ENCODE data around the gene ATAD3A.

ATAD3A gene

DNA sequence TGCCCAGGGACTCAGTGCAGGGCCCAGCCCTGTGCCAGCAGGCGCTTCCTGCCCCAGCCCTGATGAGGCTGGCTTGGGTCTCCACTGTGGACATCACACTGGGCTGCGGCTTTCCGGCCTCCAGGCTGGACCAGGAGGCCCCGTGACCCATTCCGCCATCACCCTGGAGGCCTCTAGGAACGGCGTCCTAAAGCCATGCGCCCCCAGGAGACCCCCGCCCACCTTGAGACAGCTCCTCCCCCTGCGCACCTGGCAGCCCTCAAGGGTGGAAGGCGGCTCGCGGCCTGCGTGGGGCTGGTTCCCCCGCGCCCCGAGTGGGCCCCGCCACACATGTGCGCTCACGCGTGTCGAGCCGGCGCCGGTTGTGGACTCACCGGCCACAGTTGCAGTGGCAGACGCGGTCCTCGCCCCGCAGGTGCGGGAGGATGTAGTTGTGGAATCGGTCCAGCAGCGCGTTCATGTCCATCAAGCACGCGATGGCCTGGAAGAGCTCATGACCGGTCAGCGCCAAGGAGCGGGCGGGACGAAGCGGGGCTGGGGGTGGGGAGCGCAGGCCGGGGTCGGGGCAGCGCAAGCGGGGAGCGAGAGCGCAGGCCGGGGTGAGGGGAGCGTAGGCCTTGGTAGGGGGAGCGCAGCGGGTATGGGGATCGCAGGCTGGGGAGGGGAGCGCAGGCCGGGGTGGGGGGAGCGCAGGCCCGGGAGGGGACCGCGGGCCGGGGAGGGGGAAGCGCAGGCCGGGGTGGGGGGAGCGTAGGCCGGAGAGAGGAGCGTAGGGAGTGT is 27.5 kb downstream of the ATAD3A start:
- no peak for DNase-seq (ENCODE audit: low read depth in 2 of 2)

DNA sequence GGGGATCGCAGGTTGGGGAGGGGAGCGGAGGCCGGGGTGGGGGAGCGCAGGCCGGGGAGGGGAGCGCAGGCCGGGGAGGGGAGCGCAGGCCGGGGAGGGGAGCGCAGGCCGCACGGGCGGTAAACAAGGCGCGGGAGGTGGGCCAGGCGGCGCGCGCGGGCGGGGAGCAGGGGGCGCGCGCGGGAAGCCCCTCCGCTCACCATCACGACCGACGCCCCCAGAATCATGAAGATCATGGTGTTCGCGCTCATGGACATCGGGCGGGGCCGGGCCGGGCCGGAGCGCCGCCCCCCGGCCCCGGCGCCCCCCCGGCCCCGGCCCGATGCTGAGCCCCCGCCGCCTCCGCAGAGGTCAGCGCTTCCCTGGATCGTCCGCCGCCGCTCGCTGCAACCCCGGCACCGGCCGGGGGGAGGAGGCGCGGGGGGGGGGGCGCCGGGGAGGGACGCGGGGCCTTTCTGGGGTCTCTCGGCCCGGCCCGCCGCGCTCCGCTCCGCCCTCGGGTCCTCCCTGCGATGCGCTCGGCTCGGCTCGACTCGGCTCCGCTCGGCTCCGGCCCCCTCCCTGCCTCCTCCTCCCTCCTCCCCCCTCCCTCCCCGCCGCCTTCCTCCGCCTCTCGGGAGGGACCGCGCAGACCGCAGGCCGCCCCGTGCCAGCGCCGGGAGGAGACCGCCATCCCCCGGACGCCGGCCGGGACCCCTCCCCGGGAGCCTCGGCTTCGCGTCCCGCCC is 28.3 kb downstream of the ATAD3A start, which contains the start of gene TMEM240:
Gene TMEM240, minus strand, starts transcription at position 535 of the 728 bp plus-strand sequence. Its CDS starts 278 bp downstream, at position 257.
- DNase-seq (ENCODE audit: low read depth in 2 of 2) = peak; percentile 8 to 10

DNA sequence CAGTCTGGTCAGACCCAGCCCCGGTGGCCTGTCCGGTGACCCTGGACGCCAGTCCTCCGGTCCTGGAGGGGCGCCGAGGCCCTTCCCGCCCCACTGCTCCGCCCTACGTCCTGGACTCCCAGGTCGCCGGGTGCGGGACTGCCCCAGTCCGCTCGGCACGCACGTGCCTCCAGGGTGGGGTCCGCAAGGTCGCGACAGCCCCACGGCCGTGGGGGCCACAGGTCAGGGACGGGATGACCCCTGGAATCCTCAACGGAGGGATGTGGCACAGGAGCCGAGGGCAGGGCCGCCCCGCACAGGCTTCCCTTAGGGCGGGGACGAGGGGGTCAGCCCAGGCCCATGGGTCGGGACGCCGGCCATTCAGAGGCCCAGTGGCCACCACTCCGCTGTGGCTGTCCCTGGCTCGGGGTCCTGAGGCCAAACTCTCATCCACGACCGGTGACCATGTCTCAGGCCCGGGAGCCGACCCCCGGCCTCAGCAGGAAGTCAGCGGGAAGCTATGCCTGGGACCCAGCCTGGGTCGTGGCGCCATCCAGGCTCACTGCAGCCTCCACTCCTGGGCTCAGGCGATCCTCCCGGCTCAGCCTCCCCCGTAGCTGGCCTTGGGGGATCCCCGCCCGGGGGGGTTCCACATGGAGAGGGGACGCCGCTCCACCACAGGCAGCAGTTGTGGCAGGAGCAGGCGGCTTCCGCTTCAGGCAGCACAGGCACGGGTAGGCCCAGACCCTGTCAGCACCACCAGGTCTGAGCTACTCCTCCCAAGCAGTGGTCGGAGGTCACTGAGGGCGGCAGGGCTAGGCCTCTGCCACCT is 29.1 kb downstream of the ATAD3A start:
- DNase-seq (ENCODE audit: low read depth in 2 of 2) = no peak

DNA sequence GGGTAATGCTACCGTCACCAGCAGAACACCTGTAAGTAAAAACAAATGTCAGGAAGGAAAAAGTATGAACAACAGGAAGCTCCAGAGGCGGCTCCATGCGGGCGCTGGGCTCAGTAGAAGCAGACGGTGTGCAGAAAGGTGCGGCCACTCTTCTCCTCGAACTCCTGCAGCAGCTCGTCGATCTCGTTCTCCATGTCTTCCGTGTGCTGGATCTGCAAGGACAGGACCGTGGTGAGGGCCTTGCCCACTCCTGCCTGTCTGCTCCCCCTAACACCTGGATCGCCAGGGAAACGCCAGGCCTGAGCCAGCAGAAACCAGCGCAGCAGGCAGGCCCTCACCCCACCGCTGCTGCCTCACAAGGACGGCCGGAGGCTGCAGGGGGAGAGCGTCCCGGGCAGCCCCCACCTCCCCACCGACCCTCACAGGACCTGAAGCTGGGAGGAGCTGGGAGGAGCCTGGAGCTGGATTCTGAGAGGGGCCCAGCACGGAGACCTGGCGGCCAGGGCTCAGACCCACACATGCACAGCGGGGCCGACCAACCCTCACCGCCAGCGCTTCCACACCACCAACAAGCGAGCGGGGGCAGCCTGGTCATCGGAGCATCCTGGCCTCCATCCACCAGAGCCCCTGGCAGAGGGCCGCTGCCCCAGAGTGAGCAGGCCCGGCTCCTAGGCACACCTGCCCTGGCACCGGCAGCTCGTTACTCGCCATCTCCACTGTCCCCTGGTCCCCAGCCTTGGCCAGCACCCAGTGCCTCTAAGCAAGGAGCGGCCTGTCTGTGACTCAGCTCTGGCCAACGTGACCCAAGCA is 30.2 kb downstream of the ATAD3A start:
- no peak for DNase-seq (ENCODE audit: low read depth in 2 of 2)

DNA sequence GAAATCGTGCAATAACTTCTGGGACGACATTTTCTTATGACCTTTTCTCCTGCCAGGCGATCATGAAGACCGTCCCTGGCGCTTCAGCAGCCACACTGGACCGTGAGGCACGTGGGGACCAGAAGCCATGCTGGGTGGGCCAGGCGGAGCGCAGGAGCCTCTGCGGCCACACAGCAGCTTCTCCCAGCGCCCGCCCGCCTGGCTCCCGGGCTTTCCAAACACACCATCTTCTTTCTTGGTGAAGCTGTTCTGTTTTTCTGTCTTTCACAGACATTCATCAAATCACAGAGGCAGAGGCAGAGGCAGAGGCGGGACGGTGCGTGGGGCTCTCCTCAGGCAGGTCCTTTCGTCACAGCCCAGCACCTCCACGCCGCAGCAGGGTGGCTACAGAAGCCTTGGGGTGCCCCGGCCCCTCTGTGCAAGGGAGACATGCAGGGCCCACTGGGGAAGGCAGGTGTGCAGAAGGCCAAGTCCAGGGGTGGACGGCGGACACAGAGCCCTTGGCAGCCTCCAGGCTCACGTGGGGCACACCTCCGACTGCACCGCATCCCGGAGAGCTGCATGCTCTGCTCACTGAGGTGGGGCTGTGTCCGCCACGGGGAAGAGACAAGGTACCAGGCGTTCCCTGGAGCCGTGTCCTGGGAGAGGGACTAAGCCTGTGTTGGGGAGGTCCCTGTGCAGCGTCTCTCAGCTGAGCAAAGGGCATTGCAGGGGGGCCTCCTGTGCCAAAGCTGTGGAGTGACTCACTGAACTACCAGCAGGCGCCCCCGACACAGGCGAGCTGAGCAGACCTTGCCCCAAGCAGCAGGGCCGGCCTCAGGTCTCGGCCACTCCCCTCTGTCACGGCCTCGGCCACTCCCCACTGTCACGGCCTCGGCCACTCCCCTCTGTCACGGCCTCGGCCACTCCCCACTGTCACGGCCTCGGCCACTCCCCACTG is 31.1 kb downstream of the ATAD3A start:
- no peak for DNase-seq (ENCODE audit: low read depth in 2 of 2)

DNA sequence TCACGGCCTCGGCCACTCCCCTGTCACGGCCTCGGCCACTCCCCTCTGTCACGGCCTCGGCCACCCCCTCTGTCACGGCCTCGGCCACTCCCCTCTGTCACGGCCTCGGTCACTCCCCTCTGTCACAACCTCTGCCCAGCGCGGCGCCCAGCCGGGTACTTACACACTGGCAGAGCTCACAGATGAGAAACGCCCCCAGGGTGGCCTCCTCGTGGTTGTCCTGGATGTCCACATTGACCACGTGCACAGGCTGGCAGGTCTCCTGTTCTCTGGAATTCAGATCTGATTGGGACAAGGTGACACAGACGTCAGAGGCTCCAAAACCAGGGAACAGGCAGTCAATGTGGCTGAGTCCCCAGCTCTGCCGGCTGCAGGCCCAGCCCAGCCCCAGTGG is 31.7 kb downstream of the ATAD3A start:
- no peak for DNase-seq (ENCODE audit: low read depth in 2 of 2)

DNA sequence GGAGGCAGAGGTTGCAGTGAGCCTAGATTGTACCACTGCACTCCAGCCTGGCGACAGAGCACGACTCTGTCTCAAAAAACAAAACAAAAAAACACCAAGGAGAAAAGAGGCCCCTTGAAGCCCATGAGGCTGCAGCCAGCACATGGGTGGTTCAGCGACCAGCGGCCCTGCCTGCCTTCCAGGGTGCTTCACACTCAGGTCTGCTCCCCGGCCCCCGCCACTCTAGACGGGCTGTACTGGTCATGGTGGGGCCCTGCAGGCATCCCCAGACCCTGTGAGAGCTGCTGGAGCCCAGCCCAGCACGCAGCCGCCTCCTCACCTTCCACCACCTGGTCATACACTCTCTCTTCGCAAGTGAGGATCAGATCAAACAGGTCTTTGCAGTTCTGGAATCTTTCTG is 32.6 kb downstream of the ATAD3A start:
- no peak for DNase-seq (ENCODE audit: low read depth in 2 of 2)

DNA sequence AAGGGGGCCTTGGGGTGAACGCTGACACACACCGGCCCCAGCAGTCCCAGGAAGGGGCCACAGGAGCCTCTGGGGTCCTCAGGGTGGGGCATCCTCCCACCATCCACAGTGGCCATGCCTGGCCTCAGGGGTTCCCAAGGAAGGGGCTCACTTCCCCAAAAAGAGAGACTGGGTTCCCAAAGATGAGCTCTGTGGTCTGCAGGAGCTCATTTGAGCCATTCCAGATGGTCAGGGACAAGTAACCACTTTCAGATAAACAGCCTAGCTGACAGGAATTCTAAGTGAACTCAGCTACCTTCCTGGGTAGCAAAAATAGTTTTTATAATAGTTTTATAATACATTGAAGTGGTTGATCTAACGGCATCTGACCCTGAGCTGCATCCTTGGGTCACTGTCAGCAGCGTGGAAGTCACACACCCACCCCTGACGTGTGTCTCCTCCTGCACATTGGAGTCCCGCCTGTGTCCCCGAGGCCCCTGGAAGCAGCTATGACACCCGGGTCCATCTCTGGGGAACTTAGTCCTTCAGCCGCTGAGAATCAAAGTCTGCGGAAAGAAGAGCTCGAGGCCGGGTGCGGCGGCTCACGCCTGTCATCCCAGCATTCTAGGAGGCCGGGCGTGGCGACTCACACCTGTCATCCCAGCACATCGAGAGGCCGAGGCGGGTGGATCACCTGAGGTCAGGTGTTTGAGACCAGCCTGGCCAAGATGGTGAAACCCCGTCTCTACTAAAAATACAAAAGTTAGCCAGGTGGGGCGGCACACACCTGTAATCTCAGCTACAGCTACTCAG is 34.2 kb downstream of the ATAD3A start:
- DNase-seq (ENCODE audit: low read depth in 2 of 2) = no peak

DNA sequence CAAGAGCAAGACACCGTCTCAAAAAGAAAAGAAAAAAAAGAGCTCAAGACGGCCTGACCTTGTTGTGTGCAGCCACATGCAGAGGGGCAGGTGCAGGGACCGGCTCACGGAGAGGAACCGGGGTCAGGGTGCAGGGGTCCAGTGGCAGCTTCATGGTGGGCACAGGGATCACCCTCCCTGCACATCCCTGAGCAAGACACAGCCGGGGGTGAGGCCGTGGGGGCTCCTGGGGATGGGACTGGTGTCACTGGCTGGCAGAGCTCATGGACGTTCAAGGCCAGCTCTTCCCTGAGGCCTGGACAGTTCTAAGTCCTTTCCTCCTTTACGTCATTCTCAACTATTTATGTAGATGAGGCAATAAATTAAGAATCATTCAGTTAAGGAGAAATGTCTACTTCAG is 35.0 kb downstream of the ATAD3A start:
- DNase-seq (ENCODE audit: low read depth in 2 of 2) = no peak

DNA sequence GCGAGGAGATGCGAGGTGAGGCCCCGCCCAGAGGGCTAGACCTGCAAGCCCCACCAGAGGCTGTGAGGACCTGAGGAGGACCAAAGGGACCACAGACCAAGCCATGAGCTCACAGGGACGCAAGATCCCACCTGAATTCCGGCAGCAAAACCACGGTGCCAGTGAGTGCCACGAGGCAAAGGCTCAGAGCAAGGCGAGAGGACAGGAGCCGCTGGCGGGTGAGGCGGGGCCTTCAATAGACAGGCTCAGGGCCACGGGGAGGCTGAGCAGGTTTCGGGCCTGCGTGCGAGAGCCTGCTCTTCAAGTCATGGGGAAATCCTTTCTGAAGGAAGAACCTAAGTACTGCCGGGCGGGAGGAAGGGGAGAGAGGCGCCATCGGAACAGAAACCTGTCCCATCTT is 35.5 kb downstream of the ATAD3A start:
- no peak for DNase-seq (ENCODE audit: low read depth in 2 of 2)

DNA sequence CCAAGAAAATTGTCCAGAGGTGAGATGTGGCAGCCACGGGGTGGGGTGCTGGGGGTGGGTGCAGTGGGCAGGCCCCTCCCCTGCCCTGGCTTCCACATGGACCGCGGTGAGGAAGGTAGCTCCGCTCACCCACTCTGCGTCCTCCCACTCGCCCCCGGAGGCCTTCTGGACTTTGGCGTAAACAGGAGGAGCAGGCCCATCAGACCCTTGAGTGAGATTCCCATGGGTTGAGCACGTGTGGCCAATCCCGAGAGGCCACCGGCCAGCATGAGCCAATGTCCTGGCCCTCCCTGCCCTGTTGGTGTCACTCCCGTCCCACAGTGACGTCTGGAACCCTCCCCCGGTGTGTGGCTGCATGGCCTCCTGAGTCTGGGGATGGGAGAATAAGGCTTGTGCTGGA is 36.6 kb downstream of the ATAD3A start:
- DNase-seq (ENCODE audit: low read depth in 2 of 2) = no peak

DNA sequence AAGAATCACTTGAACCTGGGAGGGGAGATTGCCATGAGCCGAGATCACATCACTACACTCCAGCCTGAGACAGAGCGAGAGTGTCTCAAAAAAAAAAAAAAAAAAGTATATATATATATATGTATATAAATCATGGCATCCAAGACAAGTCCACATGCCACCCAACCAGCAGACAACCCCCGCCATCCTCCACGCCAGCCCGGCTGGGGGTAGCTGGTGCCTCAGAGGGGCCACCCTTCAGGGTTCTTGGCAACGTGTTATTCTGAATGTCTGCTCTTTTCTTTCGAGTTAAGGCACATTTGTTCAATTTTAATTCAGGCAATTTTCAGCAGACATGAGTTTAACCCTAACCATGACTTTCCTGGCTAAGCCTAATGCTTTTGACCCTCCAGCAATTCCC is 38.1 kb downstream of the ATAD3A start:
- no peak for DNase-seq (ENCODE audit: low read depth in 2 of 2)

DNA sequence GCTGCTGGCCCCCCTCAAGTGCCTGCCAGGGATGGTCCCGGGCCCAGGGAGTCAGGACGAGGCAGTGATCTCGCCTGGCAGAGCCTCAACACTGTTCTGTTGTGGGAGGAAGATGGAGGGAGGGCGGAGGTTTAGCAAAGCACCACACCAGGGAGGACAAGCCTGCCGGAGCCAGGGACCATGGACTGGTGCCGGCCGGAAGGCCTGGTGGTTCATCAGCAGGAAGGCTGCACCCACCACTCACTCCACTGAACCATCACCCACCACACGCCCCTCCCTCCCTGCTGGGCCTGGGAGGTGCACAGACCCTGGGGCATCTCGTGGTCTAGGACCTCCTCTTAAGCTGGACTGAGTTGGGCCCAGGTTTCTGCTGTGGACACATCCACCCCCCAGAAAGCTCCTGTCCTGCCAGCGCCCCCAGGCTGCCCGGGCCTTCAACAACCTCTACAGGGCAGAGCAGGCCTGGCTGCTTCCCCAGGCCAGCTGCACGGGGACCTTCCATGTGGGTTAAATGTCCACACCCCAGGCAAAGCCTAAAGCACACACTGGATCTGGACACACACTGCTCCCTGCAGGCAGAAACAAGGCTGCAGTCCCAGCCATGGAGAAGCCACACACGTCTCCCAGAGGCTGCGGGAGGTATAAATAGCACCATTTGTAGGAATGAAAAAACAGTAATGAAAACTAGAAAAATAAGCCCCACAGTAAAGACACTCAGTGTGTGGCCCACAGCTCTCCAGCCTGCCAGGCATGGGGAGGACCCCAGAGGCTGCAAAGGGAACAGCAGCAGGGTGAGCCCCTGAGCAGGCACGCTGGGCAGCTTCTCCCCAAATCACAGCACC is 38.9 kb downstream of the ATAD3A start:
- DNase-seq (ENCODE audit: low read depth in 2 of 2) = no peak

DNA sequence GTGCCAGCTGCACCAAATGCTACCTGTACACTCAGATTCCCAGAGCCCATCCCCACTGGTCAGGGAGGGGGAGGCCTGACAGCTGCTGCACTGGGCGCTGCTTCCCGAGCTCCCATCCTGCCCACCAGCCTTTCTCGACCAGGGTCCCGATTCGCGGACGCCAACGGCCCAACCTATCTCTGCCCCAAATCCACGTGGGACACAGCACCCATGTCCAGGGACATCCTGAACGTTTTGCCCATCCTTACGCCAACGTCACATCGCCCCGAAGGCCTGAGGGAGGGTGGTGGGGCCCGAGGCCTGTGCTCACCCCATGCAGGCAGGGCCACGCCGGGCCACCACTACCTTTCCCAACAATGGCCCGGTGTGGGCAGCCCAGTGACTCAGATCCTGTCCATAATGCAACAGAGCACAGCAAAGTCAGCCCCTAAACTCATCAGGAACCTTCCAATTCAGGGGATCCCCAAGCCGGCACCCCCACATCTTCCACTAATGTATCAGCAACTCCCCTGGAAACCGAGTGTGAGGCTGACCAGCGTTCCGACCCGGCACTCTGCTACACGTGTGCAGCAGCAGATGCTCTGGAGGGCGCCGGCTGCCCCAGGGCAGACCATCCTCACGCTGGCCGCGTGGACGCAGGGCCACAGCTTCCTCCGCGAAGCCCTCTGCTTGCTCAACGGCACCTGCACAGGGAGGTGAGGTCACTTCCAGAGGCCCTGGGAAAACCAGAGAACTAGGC is 39.7 kb downstream of the ATAD3A start:
- no peak for DNase-seq (ENCODE audit: low read depth in 2 of 2)

DNA sequence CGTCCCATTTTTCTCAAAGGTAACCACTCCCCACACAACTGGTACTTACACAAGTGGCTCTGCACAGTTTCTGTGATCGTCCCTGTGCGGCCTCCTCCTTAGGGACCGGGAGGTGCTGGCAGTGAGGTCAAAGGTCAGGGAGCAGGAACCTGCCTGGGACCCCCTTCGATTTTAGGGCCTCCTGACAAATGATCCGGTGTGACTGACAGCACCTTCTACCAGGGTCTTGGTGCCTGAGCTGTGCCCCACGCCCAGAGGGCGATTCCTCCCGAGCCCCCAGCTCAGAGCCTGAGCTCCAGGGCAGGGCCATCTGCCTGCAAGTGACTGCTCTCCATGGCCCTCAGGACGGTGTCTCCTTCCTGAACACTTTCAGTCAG is 40.3 kb downstream of the ATAD3A start:
- no peak for DNase-seq (ENCODE audit: low read depth in 2 of 2)

DNA sequence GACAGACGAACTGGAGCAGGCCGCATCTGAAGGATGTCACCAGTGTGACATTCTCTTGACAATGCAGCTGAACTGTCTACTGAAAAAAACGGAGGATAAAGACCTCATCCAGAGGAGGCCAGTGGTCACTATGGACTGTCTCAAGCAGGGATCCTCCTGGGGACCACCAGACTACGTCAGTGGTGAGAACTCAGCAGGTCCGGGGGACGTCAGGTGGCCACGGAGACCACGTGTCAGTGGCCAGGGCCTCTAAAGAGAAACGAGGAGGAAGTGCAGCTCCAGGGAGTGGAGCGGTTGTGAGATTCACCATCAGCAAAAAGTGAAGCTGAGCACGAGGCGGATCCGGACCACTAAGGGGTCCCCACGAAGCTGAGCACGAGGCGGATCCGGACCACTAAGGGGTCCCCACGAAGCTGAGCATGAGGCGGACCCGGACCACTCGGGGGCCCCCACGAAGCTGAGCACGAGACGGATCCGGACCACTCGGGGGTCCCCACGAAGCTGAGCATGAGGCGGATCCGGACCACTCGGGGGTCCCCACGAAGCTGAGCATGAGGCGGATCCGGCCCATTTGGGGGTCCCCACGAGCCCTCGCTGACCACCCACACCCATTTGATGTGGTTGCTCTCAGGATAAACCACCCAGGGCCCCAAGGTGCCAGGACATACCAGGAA is 42.0 kb downstream of the ATAD3A start:
- DNase-seq (ENCODE audit: low read depth in 2 of 2) = no peak

DNA sequence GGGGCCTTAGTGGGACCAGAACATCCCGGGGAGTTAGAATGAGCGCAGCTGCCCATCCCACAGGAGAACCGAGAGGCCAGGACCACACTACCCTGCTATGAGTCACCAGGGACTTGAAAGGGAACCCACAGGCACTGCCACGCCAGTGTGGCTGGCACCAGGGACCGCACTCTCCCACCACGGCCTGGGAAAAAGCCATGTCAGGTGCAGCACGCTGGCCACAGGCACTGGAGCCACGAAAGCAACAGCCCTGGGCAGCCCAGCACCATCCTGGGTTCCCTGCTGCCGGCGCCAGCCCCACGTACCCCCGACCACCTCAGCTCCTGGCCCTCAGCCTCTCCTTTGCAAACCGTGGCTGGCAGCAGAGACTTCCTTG is 42.6 kb downstream of the ATAD3A start:
- DNase-seq (ENCODE audit: low read depth in 2 of 2) = no peak
